GM20431 (cell line): Measurements from ENCODE around the gene SLC25A43.
"Not testable (repeated sequence)": the region's sequence is repeated elsewhere in the genome, so short reads cannot be mapped to it uniquely, and the experiment has no call there.

Experiments used
- in situ Hi-C: fragments of 300-500 bp; cut with MseI, MboI; formaldehyde crosslinking; loops from one replicate; pipeline ENCODE4 v1.15.0; 2020; ENCODE audit warnings: low sequenced_read_pairs; ENCODE audit not compliant: unreplicated experiment

Gene SLC25A43

GRCh38 chrX:119466970-119467369, 67.8 kb downstream of the SLC25A43 start:
- in situ Hi-C loops = no loop called here

- in situ Hi-C loops = no loop called here
Observed at GRCh38 chrX:119467433-119467832, 68.3 kb downstream of the SLC25A43 start.

- in situ Hi-C loops = no loop called here
Observed at GRCh38 chrX:119467842-119468550, 68.9 kb downstream of the SLC25A43 start, which contains the start of gene SLC25A5. SLC25A5 (plus strand) TSS chrX:119468444; CDS start chrX:119468516, 72 bp downstream.

GRCh38 chrX:119468551-119469312, 69.6 kb downstream of the SLC25A43 start:
- in situ Hi-C loops = no loop called here

- in situ Hi-C loops = no loop called here
Observed at GRCh38 chrX:119469313-119469635, 70.1 kb downstream of the SLC25A43 start.

- in situ Hi-C loops = no loop called here
Observed at GRCh38 chrX:119474615-119475388, 75.7 kb downstream of the SLC25A43 start.

- in situ Hi-C loops = no loop called here
Observed at GRCh38 chrX:119475389-119476101, 76.4 kb downstream of the SLC25A43 start.

- in situ Hi-C loops = no loop called here
Observed at GRCh38 chrX:119477812-119478232, 78.7 kb downstream of the SLC25A43 start.

GRCh38 chrX:119478504-119478903, 79.4 kb downstream of the SLC25A43 start:
- in situ Hi-C loops = no loop called here

- in situ Hi-C loops = no loop called here
Observed at GRCh38 chrX:119479845-119480244, 80.7 kb downstream of the SLC25A43 start.

- in situ Hi-C loops = no loop called here
Observed at GRCh38 chrX:119481323-119481801, 82.2 kb downstream of the SLC25A43 start.

GRCh38 chrX:119482041-119482440, 82.9 kb downstream of the SLC25A43 start:
- in situ Hi-C loops = no loop called here

- in situ Hi-C loops = no loop called here
Observed at GRCh38 chrX:119482481-119483480, 83.6 kb downstream of the SLC25A43 start.

GRCh38 chrX:119486745-119487144, 87.6 kb downstream of the SLC25A43 start:
- in situ Hi-C loops = no loop called here

- in situ Hi-C loops = not testable (repeated sequence)
Observed at GRCh38 chrX:119487766-119488165, 88.6 kb downstream of the SLC25A43 start.

- in situ Hi-C loops = no loop called here
Observed at GRCh38 chrX:119488749-119489148, 89.6 kb downstream of the SLC25A43 start.

GRCh38 chrX:119489212-119490074, 90.3 kb downstream of the SLC25A43 start:
- in situ Hi-C loops = no loop called here

- in situ Hi-C loops = no loop called here
Observed at GRCh38 chrX:119492463-119492862, 93.3 kb downstream of the SLC25A43 start.
